Glutamatergic neuron (in vitro differentiated cells): ENCODE measurements around the gene OR10P1. TPM values are rescaled to one million over a fixed set of nuclear protein-coding genes. Genes with fewer than 3 reads are reported as not detected.

Experiments
- DNase-seq: peaks from one replicate; pipeline ENCODE4 v3.0.0; 2022
- H3K27ac Mint-ChIP-seq: one replicate; pipeline ENCODE4 v1.8.0; 2020; ENCODE audit warnings: mild to moderate bottlenecking, mixed read lengths, inconsistent platforms; ENCODE audit not compliant: unreplicated experiment
- H3K27me3 Mint-ChIP-seq: one replicate; pipeline ENCODE4 v1.8.0; 2020; ENCODE audit warnings: mild to moderate bottlenecking, moderate library complexity, mixed read lengths, inconsistent platforms; ENCODE audit not compliant: unreplicated experiment
- H3K36me3 Mint-ChIP-seq: one replicate; pipeline ENCODE4 v1.8.0; 2020; ENCODE audit warnings: mild to moderate bottlenecking, mixed read lengths, inconsistent platforms; ENCODE audit not compliant: unreplicated experiment
- H3K4me1 Mint-ChIP-seq: one replicate; pipeline ENCODE4 v1.8.0; 2020; ENCODE audit warnings: mild to moderate bottlenecking, low read depth, mixed read lengths, inconsistent platforms; ENCODE audit not compliant: unreplicated experiment
- H3K4me3 Mint-ChIP-seq: one replicate; pipeline ENCODE4 v1.8.0; 2020; ENCODE audit warnings: mild to moderate bottlenecking, mixed read lengths, inconsistent platforms; ENCODE audit not compliant: unreplicated experiment
- H3K9me3 Mint-ChIP-seq: one replicate; pipeline ENCODE4 v1.8.0; 2020; ENCODE audit warnings: mild to moderate bottlenecking, moderate library complexity, mixed read lengths, inconsistent platforms; ENCODE audit not compliant: unreplicated experiment
- total RNA-seq: library from RNA; stranded (reverse); fragmentation: NEBNext Ultra II Directional; extraction: Animal tissue kit (Norgen Biotek cat#: 25700); gene quantifications from one replicate; pipeline ENCODE4 v1.2.1, GENCODE V29; 2021; ENCODE audit not compliant: unreplicated experiment
- TF ChIP-seq, protein P1 (sequence below): fragments of 200-600 bp; sonication (generic); IDR thresholded peaks from one replicate; pipeline ENCODE4 v1.5.0; 2021; ENCODE audit not compliant: partially characterized antibody, unreplicated experiment

Gene OR10P1
- total RNA-seq, 1 donor from 2014 or later, result not detected

DNA sequence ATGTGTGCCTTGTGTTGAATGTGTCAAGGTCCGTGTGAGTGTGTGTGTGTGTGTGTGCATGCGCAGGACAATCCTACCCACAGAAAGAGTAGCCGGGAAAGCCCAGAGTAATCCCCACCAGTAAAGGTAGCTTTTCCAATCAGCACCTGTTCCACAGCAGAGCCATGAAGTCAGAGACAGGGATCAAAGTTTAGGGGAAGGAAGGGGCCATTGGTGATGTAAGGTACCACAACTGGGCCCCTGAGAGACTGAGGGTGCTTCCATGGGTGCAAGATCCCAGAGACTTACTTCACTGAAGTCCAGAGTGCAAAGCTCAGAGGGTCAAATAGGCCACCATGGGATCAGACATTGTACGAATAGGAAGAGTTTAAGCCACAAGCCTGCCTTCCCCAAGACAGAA lies 20.5 kb downstream of the OR10P1 start:
- H3K27ac Mint-ChIP-seq, result no peak overlapping the region
- H3K4me3 Mint-ChIP-seq, result no peak overlapping the region
- no peaks in the 10 kb centered on the region for H3K9me3 Mint-ChIP-seq
- TF ChIP-seq, protein P1, sequence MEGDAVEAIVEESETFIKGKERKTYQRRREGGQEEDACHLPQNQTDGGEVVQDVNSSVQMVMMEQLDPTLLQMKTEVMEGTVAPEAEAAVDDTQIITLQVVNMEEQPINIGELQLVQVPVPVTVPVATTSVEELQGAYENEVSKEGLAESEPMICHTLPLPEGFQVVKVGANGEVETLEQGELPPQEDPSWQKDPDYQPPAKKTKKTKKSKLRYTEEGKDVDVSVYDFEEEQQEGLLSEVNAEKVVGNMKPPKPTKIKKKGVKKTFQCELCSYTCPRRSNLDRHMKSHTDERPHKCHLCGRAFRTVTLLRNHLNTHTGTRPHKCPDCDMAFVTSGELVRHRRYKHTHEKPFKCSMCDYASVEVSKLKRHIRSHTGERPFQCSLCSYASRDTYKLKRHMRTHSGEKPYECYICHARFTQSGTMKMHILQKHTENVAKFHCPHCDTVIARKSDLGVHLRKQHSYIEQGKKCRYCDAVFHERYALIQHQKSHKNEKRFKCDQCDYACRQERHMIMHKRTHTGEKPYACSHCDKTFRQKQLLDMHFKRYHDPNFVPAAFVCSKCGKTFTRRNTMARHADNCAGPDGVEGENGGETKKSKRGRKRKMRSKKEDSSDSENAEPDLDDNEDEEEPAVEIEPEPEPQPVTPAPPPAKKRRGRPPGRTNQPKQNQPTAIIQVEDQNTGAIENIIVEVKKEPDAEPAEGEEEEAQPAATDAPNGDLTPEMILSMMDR, result no peak
- no peaks in the 10 kb centered on the region for H3K27me3 Mint-ChIP-seq
- H3K4me1 Mint-ChIP-seq, result peaks cover 2% of the 10 kb centered on the region
- DNase-seq, result no peak
- no peaks in the 10 kb centered on the region for H3K36me3 Mint-ChIP-seq

DNA sequence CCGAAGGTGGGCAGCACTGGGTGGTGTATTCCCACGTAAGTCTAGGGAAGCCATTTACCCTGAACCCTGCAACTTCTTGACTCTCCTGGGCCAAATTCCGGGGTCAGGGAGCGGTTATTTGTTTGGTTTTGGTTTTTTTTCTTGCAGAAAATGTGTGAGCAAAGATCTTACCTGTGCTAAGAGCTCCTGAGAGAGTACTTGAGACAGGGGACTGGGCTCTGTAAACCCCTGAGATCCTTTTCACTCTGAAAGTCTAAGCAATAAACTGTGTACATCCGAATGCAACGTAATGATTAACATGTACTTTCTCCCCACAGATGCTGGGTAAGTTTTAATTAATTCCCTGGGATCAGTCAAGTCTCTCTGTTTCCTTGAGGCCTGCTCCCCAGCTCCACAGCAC lies 21.5 kb downstream of the OR10P1 start:
- no peaks in the 10 kb centered on the region for H3K27me3 Mint-ChIP-seq
- H3K27ac Mint-ChIP-seq, result no peak overlapping the region
- H3K4me1 Mint-ChIP-seq, result peaks cover 2% of the 10 kb centered on the region
- TF ChIP-seq, protein P1, result no peak
- no peaks in the 10 kb centered on the region for H3K9me3 Mint-ChIP-seq
- no peaks in the 10 kb centered on the region for H3K36me3 Mint-ChIP-seq
- H3K4me3 Mint-ChIP-seq, result no peak overlapping the region
- DNase-seq, result no peak

DNA sequence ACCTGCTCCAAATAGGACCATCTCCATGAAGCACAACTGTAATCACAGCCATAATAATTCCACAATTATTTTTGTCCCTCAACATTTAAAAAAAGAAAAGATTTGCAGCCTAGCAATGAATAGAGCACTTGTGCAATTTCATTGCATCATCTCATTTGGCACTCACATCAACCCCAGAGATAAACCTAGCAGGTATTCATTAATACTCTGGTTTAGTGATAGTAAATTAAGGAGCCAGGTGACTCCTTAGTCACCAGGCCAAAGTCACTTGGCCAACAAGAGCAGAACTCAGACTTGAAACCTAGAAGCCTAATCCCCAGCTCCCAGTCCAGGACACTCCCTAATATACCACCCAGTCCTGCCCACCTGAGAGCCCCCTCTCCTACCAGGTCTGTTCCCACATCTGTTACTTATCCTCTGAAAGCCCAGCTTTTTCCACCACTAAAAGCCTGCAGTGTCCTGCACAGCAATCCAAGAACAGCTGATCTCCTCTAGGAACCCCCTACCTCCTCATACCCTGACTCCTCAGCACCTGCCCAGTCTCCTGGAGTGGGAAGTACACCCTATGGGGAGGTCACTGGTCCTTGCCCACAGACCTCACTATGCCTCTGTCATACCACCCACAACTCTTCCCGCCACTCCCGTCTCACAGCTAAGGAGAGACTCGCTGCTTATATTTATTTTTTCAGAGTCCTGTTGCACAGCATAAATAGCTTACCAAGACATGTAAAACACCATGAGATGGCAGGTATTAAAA lies 22.1 kb downstream of the OR10P1 start:
- Mint-ChIP-seq H3K4me3 (no peak overlapping the region), H3K36me3 (no peaks in the 10 kb centered on the region), H3K27ac (no peak overlapping the region), H3K27me3 (no peaks in the 10 kb centered on the region), H3K9me3 (no peaks in the 10 kb centered on the region), H3K4me1 (peaks cover 2% of the 10 kb centered on the region)
- TF ChIP-seq, protein P1, result no peak
- DNase-seq, result no peak

DNA sequence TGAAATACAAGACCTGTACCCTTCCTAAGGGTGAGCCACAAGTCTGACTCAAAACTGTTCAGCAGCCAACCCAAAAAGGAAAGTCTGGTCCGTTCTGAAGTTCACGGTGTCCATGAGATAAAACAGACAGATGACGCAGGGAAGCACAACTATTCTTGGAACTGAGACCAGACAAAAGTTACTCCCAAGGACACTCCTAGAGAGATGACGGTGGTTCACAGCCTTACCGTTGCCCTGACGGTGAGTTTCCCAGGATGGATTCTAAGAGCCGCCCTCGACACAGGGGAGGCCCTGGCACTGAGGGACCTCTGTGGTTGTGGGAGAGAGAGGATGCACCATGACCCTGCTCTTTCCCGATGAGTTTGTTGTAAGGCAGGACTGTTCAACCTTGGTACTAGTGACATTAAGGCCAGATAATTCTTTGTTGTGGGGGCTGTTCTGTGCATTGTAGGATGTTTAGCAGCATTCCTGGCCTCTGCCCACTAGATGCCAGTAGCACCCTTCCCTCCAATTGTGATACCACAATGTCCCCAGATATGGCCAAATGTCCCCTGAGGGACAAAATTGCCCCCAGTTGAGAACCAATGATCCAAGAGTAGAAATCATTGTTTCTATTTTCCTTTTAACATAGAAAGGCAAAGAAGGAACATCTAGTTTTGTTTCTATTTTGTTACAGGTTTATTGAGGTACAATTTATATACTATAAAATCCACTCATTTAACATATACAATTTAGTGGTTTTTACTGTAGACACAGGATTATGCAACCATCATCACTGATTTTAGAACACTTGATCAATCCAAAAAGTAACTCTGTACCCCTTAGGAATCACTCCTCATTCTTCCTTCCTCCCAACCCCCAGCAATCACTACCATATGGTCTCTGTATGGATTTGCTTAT lies 23.0 kb downstream of the OR10P1 start:
- TF ChIP-seq, protein P1, result no peak
- Mint-ChIP-seq H3K27ac (no peak overlapping the region), H3K4me3 (no peak overlapping the region), H3K36me3 (no peaks in the 10 kb centered on the region), H3K9me3 (no peaks in the 10 kb centered on the region), H3K27me3 (no peaks in the 10 kb centered on the region), H3K4me1 (peaks cover 2% of the 10 kb centered on the region)
- no peak for DNase-seq

DNA sequence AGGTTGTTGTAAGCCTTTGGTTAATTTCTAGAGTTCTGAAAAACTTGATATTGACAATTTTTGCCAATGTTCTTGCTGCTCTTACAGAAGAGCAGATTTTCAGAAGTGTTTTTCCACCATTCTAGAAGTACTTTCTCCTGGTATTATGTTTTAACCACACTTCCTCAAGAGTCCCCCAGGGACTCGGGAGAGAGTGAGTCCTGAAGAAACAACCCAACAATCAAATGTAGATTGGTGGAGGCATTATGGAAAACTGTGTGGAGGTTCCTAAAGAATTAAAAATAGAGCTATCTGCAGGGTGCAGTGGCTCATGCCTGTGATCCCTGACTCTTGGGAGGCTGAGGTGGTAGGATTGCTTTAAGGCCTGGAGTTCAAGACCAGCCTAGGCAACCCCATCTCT lies 26.7 kb downstream of the OR10P1 start:
- no peak overlapping the region for H3K4me3 Mint-ChIP-seq
- no peaks in the 10 kb centered on the region for H3K9me3 Mint-ChIP-seq
- no peak overlapping the region for H3K27ac Mint-ChIP-seq
- H3K27me3 Mint-ChIP-seq, result peaks cover 4% of the 10 kb centered on the region
- peaks cover 2% of the 10 kb centered on the region for H3K4me1 Mint-ChIP-seq
- no peak for DNase-seq
- TF ChIP-seq, protein P1, result no peak
- no peaks in the 10 kb centered on the region for H3K36me3 Mint-ChIP-seq
